GM19455 (cell line): ENCODE data around the gene EEF1A1.
"Not testable (repeated sequence)": the region's sequence is repeated elsewhere in the genome, so short reads cannot be mapped to it uniquely, and the experiment has no call there.

Experiments used
- ATAC-seq: cut with Tn5 transposase; IDR thresholded peaks from one replicate; pipeline ENCODE4 v1.9.1; 2021; ENCODE audit not compliant: unreplicated experiment

EEF1A1 gene

DNA sequence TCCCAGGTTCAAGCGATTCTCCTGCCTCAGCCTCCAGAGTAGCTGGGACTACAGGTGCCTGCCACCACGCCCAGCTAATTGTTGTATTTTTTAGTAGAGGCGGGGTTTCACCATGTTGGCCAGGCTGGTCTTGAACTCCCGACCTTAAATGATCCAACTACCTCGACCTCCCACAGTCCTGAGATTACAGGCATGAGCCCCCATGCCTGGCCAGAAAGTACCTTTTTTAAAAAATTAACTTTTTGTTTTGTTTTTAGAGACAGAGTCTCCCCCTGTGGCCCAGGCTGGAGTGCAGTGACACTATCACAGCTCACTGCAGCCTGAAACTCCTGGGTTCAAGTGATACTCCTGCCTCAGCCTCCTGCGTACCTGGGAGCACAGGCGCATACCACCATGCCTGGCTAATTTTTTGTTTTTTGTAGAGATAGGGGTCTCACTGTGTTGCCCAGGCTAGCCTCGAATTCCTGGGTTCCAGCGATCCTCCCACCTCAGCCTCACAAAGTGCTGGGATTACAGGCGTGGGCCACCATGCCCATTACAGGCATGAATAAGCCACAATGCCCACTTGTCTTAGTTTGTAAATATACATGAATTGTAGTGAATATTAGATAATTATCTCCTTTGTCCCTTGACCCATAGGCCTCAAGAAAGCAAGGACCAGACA lies 17.4 kb upstream of the EEF1A1 start:
- no peak for ATAC-seq

DNA sequence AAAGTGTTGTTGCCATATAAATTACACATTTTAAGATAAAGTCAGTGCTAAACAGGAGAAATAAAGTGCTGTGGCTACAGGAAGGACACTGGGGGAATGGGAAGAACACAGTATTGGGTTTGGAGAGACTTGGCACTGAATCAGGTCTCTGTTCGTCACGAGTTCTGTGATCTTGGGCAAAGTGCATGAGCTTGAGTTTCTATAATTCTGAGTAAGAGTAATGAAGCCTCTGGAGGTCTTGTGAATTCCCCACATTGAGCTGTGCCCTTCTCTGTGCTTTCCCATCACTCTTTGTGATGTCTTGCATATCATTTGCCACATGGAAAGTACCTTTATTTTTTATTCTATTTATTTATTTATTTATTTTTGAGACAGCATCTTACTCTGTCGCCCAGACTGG lies 16.8 kb upstream of the EEF1A1 start:
- no peak for ATAC-seq

DNA sequence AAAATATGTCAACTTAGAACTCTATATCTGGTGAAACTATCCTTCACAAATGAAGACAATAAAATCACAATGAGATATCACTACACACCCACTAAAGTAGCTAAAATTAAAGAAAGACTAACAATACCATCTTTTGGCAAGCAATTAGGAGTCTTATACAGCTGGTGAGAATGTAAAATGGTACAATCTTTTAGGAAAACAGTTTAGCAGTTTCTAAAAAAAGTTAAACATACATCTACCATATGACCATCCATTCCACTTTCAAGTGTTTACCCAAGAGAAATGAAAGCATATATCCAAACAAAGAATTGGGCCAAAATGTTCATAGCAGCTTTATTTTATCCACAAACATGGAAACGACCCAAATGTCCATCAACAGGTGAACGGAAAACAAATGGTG lies 13.8 kb upstream of the EEF1A1 start:
- no peak for ATAC-seq

DNA sequence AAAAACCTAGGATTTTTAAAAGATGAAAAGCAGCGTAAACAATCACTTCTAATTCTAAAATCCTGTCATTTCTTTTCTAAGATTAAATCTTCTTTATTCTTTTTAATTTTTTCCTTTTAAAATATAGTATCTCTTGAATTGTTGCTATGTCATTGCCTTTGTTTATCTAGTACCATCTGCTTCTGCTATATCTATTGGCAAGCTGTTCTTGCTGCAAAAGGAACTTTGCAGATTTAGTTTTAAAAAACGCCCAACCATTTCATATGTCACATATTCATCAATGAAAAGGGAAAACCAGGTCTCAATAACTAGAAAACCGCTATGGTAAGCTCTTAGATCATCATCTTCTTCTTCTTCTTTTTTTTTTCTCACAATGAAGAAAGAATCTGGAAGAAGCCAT lies 11.5 kb upstream of the EEF1A1 start:
- ATAC-seq = no peak

DNA sequence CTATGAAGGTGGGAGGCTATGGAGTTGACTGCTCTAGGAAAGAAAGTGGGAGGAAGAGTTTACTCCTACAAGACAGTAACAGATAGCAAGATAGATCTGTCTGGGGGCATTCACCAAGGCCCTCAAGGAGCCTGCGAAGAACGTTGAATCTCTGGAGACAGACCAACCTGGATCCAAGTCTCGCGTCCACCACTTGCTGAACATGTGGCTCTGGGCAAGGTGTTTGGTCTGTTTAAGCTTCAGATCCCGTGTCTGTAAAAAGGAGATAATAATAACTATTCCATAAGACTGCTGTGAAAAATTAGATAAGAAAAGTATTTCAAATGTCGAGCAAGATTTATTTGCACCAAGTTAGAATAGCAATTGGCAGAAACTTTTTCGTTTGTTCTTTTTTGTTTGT lies 8.1 kb upstream of the EEF1A1 start:
- no peak for ATAC-seq

DNA sequence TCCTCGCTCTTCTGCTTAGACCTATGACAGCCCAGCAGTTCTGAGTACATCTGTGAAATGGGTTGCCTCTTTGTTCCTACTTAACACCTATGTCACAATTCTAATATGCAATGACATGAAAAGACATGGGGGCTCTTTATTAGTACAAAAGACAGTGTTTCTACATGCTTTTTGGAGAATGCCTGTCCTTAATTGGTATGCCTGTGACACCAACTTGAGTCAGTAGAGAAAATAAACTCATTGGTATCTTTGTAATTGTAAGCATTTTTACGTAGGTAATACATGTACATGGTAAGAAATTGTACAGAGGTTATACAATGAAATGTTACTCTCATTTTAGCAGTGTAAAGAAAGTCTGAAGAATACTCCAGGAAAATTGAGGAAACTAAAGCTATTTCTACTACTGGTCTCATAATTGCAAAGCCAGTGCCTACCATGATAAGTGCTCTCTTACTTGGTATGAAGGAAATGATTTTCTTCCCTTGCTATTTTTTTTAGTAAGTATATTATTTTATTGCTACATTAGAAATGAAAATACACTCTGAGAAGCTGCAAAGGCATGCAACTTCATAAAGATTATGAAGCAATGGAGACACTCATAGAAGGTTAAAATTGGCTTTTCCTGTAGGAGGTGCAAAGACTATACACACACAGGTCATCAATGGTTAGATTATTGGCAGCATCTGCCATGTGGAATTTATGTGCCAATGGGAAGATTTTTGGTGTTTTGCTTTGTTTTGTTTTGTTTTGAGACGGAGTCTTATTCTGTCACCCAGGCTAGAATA lies 4.9 kb upstream of the EEF1A1 start:
- ATAC-seq = no peak

DNA sequence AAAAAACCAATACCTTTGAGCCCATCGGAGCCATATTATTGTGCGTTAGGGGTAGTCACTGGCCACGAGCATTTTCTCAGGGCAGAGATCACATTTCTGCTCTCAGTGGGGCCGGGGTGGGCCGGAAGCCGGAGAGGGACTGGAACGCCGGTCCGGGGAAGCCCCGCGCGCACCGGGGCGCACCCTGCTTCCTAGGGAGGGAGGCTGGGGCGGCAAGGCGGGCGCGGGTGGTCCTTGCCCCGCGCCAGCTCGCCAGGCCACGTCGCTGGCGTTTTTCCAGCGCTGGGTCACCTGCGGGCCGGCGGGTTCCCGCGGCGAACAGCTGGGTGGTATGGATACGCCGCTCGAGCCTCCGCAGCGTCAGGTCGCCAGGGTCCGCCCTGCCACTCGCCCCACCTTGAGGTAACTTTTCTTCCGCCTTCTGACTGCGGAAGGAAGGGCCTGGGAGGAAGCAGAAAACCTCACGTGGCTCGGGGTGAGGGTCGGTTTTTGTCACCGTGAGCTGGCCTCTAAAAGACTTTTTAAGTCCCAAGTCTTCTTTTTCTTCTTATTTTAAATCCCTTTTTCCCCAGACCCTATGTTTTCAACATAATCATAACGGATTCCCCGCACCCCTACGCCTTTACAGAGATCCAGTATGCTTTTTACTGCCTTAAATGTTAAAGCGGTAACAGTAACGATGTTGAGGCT lies 2.7 kb upstream of the EEF1A1 start:
- ATAC-seq = peak; percentile 53

DNA sequence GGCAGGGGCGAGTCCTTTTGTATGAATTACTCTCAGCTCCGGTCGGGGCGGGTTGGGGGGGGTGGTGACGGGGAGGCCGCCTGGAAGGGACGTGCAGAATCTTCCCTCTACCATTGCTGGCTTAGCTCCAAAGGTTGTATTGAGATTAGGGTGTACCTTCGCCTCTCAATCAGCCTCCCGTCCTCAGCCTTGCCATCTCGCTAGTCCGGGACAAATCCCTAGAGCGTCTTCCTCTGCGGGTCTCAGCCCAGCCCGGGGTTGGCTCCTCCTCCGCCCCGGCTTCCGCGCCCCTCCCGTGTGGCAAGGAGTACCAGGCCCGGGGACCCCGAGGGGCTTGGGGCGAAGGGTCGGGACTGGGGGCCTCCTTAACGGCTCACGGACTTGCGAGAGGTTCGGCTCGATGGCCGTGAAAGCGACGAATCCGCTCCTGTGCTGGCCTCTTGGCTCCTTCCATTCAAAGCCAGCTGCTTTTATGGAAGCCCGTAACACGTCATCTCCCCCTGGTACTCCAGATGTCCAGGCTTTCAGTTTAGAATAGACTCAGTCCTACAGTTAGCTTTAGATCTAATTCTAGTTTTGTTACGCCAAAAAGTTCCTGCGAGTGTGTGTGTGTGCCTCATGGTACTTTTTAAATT lies 636 bp upstream of the EEF1A1 start:
- peak; percentile 32 for ATAC-seq

DNA sequence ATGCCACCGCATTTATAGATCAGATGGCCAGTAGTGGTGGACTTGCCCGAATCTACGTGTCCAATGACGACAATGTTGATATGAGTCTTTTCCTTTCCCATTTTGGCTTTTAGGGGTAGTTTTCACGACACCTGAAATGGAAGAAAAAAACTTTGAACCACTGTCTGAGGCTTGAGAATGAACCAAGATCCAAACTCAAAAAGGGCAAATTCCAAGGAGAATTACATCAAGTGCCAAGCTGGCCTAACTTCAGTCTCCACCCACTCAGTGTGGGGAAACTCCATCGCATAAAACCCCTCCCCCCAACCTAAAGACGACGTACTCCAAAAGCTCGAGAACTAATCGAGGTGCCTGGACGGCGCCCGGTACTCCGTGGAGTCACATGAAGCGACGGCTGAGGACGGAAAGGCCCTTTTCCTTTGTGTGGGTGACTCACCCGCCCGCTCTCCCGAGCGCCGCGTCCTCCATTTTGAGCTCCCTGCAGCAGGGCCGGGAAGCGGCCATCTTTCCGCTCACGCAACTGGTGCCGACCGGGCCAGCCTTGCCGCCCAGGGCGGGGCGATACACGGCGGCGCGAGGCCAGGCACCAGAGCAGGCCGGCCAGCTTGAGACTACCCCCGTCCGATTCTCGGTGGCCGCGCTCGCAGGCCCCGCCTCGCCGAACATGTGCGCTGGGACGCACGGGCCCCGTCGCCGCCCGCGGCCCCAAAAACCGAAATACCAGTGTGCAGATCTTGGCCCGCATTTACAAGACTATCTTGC lies 725 bp downstream of the EEF1A1 start:
- ATAC-seq = no peak

DNA sequence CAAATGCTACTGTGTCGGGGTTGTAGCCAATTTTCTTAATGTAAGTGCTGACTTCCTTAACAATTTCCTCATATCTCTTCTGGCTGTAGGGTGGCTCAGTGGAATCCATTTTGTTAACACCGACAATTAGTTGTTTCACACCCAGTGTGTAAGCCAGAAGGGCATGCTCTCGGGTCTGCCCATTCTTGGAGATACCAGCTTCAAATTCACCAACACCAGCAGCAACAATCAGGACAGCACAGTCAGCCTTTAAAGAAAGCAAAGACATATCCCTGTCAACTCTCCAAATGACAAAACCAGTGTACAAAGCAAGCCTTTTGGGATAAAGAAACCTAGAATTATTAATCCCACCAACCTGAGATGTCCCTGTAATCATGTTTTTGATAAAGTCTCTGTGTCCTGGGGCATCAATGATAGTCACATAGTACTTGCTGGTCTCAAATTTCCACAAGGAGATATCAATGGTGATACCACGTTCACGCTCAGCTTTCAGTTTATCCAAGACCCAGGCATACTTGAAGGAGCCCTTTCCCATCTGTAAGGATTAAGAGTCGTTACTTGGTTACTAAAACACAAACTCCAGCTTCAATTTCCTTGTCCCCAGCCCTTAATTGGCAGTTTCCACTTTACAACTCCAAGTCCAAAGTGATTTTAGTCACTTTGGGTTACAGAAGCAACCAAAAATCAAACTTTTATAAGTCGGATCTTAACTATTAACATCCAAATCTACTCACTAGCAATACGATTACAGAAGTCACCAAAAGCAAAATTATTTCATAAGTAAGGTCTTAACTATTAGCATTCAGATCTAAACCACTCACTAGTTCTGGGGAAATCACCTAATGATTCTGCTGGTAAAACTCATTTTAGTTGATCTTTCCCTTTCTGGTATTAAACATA lies 1.6 kb downstream of the EEF1A1 start:
- ATAC-seq = not testable (repeated sequence)

DNA sequence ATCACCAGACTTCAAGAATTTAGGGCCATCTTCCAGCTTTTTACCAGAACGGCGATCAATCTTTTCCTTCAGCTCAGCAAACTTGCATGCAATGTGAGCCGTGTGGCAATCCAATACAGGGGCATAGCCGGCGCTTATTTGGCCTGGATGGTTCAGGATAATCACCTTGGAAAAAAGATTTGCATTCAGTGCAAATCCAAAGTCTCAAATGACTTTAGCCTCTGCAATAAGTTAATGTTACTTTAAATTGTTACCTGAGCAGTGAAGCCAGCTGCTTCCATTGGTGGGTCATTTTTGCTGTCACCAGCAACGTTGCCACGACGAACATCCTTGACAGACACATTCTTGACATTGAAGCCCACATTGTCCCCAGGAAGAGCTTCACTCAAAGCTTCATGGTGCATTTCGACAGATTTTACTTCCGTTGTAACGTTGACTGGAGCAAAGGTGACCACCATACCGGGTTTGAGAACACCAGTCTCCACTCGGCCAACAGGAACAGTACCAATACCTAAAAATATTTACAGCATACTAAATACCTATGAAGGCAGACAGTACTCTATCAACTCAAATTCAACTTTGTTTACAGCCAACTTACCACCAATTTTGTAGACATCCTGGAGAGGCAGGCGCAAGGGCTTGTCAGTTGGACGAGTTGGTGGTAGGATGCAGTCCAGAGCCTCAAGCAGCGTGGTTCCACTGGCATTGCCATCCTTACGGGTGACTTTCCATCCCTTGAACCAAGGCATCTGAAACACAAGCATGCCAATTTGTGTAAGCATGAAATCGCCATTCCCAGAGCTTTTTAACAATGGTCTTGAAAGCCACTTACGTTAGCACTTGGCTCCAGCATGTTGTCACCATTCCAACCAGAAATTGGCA lies 2.5 kb downstream of the EEF1A1 start:
- not testable (repeated sequence) for ATAC-seq

DNA sequence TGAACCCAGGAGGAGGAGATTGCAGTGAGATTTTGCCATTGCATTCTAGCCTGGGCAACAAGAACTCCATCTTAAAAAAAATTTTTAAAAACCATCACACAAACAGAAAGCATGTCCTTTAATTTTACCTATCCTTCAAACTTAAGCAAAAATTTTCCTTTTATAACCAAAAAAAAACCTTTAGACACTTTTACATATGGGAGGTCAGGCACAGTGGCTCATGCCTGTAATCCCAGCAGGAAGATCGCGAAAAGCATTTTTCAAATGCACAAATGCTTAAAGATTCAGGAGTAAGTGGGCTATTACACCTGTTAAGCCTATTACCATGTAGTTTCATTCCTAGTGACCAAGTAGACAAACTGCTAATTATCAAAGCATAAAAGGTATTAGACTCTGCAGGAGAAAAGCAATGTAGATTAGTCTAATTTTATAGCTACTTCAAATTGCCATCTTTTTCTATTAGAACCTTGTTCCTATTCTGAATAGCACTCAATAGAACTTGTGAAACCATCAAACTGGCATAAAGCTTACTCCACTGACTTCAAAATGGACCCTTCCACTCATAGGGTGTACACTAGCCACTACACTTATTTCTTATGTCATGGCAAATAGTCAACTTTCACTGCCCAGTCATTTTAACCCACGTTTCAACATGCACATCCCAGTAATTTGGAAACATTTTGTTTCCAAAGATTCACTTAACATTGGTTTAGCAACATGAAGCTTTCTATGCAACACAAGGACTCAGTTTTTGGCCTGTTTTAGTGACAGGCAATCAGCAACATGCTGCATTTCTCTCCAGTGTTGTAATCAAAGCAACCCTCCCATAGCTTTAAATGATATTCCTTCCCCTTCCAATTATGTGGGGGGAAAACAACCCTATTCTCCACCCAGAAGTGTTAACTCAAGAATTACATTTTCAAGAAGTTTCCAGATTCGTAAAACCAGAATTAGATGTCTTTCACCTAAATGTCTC lies 4.0 kb downstream of the EEF1A1 start:
- ATAC-seq = no peak

DNA sequence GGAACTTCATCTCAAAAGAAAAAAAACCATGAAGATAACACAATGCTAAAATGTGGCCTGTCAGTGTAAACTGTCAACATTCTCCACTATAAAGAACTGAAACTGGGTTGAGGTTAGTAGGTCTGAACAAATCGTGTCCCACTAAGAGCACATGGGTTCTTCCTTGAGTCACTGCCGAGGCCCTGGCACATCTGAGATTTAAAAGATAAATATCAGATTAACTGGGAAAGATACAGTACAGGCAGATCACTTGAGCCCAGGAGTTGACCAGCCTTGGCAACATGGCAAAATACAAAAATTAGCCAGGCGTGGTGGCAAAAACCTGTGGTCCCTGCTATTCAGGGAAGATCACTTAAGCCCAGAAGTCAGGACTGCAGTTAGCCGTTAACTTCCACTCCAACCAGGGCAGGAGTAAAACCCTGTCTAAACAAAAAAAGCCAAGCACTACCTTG lies 5.6 kb downstream of the EEF1A1 start:
- peak; percentile 31 for ATAC-seq

DNA sequence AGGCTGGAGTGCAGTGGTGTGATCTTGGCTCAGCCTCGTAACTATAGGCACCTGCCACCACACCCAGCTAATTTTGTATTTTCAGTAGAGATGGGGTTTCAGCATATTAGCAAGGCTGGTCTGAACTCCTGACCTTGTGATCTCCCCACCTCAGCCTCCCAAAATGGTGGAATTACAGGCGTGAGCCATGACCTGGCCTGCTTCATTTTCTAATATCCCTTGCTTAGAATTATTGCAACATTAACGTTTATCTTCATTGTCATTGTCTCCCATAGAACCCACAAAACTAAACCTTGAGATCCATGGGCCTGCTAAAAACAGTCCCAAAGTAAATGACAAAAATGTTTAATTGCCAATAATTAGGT lies 6.1 kb downstream of the EEF1A1 start:
- ATAC-seq = no peak

DNA sequence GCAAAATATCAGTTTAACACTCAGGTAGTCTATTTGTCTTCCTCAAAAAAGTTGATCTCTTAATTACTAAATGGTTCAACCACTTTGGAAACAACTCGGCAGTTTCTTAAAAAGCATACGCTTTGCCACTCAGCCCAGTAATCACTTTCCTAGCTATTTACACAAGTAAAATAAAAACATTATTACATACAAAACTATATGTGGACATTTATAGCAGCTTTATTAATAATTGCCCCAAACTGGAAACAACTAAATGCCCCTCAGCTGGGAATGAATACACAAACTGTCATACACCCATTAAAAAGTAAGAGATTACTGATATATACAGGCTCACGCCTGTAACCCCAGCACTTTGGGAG lies 7.4 kb downstream of the EEF1A1 start:
- no peak for ATAC-seq

DNA sequence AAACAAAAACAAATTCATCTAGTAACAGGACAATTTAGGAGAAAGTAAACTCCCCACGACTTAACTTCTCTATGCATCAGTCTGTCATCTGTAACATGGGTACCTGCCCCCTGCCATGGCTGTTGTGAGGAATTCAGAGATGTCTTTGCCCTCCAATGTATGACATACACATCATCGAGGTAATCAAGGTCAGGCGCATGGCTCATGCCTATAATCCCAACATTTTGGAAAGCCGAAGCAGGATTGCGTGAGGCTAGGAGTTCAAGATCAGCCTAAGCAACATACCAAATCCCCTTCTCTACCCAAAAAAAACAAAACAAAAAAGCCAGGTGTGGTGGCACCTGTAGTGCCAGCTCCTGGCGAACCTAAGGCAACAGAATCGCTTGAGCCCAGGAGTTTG lies 9.0 kb downstream of the EEF1A1 start:
- ATAC-seq = no peak

DNA sequence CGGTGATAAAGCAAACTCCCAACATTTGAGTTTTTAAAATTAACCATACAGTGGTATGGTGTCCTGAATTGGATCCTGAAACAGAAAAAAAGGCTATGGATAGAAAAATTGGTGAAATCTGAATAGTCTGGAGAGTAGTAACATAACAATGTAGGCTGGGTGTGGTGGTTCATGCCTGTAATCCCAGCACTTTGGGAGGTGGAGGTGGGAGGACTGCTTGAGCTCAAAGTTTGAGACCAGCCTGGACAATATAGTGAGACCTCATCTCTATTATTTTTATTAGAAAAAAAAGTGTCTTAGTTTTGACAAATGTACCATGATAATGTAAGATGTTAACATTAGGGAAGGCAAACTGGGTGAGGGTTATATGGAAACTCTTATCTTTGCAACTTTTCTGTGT lies 11.0 kb downstream of the EEF1A1 start:
- no peak for ATAC-seq

DNA sequence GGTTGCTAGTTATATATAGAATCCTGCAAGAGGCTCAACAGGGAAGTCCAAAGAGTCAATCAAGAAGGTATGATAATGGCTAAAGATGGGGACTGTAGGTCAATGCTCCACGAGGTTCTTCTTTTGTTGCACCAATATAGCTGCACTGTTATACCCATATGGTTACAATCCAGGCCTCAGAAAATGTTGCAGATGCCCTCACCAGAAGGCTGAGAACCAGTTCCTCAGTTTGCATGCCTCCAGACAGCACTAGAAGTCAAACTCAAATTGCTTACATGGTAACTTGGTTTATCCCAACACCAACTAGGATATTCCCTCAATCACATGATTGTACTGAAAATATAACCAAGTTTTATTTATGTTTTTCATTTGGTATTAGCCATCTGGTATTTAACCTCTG lies 12.1 kb downstream of the EEF1A1 start:
- ATAC-seq = no peak
